Astrocyte (in vitro differentiated cells and primary cell): ENCODE measurements around the gene ACOT7. TPM values are rescaled to one million over a fixed set of nuclear protein-coding genes. Genes with fewer than 3 reads are reported as not detected.
A peak's percentile ranks its signal among the peaks of the same experiment; 100 is the strongest.
"Not testable (repeated sequence)": the region's sequence is repeated elsewhere in the genome, so short reads cannot be mapped to it uniquely, and the experiment has no call there.

Experiments
- DNase-seq: peaks from one replicate; pipeline ENCODE4 v3.0.0-alpha.2; 2010; ENCODE audit warnings: low read depth
- FAIRE-seq: peaks from 2 replicates; lab custom pipeline; 2011; peaks lifted over from hg19 to GRCh38; lab: Jason Lieb, UNC
- H2AFZ ChIP-seq: 2 replicates; pipeline ENCODE4 v1.6.0; 2012; ENCODE audit warnings: low read depth, low read length, inconsistent platforms
- H3K27ac ChIP-seq: 2 replicates; pipeline ENCODE4 v1.5.1; 2011; ENCODE audit warnings: low read depth, low read length, inconsistent platforms
- H3K27me3 ChIP-seq: 2 replicates; pipeline ENCODE4 v1.6.0; 2011; ENCODE audit warnings: low read length, inconsistent platforms; ENCODE audit not compliant: insufficient read depth
- H3K36me3 ChIP-seq: 2 replicates; pipeline ENCODE4 v1.5.1; 2011; ENCODE audit warnings: low read length, inconsistent platforms; ENCODE audit not compliant: insufficient read depth
- H3K4me1 ChIP-seq: 2 replicates; pipeline ENCODE4 v1.5.1; 2011; ENCODE audit warnings: low read length, inconsistent platforms; ENCODE audit not compliant: insufficient read depth
- H3K4me2 ChIP-seq: 2 replicates; pipeline ENCODE4 v1.6.0; 2012; ENCODE audit warnings: low read length, inconsistent platforms
- H3K4me3 ChIP-seq: 2 replicates; pipeline ENCODE4 v1.5.1; 2011; ENCODE audit warnings: low read depth, mild to moderate bottlenecking, low read length, inconsistent platforms; ENCODE audit not compliant: insufficient read depth
- H3K79me2 ChIP-seq: 2 replicates; pipeline ENCODE4 v1.6.0; 2012; ENCODE audit warnings: mild to moderate bottlenecking, low read length, inconsistent platforms; ENCODE audit not compliant: insufficient read depth
- H3K9ac ChIP-seq: 2 replicates; pipeline ENCODE4 v1.6.0; 2012; ENCODE audit warnings: mild to moderate bottlenecking, low read length, inconsistent platforms
- H3K9me3 ChIP-seq: 2 replicates; pipeline ENCODE4 v1.5.1; 2012; ENCODE audit warnings: low read depth, mild to moderate bottlenecking, low read length, inconsistent platforms; ENCODE audit not compliant: insufficient read depth
- H4K20me1 ChIP-seq: 2 replicates; pipeline ENCODE4 v1.6.0; 2012; ENCODE audit warnings: low read length, inconsistent platforms; ENCODE audit not compliant: insufficient read depth
- H3K27ac Mint-ChIP-seq: one replicate; pipeline ENCODE4 v1.8.0; 2021; ENCODE audit warnings: mild to moderate bottlenecking, mixed read lengths; ENCODE audit not compliant: unreplicated experiment
- H3K27me3 Mint-ChIP-seq: one replicate; pipeline ENCODE4 v1.8.0; 2021; ENCODE audit warnings: low read depth, mixed read lengths; ENCODE audit not compliant: unreplicated experiment
- H3K36me3 Mint-ChIP-seq: one replicate; pipeline ENCODE4 v1.8.0; 2021; ENCODE audit warnings: low read depth, mixed read lengths; ENCODE audit not compliant: unreplicated experiment
- H3K4me1 Mint-ChIP-seq: one replicate; pipeline ENCODE4 v1.8.0; 2021; ENCODE audit warnings: low read depth, mixed read lengths; ENCODE audit not compliant: unreplicated experiment
- H3K4me3 Mint-ChIP-seq: one replicate; pipeline ENCODE4 v1.8.0; 2021; ENCODE audit warnings: mild to moderate bottlenecking, moderate library complexity, mixed read lengths; ENCODE audit not compliant: unreplicated experiment
- H3K9me3 Mint-ChIP-seq: one replicate; pipeline ENCODE4 v1.8.0; 2021; ENCODE audit warnings: mild to moderate bottlenecking, mixed read lengths; ENCODE audit not compliant: unreplicated experiment
- EZH2 ChIP-seq: IDR thresholded peaks from 2 replicates; pipeline ENCODE4 v1.6.1; 2012; ENCODE audit warnings: mild to moderate bottlenecking, low read length, inconsistent platforms; ENCODE audit not compliant: insufficient read depth
- total RNA-seq: library from RNA; stranded (reverse); gene quantifications from 2 replicates; pipeline ENCODE4 v1.2.1, GENCODE V29; 2021
- TF ChIP-seq, protein P1 (sequence below): IDR thresholded peaks from 2 replicates; pipeline ENCODE4 v1.5.1; 2011; ENCODE audit warnings: low read depth, mild to moderate bottlenecking, inconsistent platforms, low read length, moderate library complexity; ENCODE audit not compliant: insufficient read depth

Gene ACOT7
- total RNA-seq, 1 donor from 2014 or later: 91.1 TPM

DNA sequence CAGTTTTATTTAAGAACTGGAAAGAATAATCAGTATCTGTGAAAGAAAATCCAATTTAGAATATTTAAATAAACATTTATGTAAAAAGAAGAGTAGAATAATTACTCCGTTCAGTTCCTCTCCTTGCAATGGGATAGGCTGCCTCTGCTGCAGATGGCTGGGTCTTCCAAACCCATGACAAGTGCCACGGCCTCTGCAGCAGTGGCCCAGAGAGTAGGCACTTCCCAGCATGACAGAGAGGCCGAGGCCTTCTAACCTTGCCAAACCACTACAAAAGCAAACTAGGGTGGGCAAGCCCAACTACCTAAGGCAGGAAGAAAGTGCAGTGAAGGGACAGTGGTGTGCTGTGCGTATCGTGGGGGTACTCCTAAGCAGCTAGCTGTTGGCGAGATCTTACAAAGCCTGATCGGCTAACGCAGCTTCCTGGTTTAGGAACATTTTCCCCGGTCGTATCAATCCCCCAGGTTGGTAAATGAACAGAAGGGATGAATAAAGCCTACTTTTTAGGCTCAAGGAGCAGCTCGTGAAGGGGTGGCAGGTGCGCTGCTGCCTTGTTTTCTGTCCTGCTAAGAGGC, 172.3 kb downstream of the ACOT7 start:
- Histone ChIP-seq H3K27me3 (no peaks in the 10 kb centered on the region), H3K36me3 (peaks cover 11% of the 10 kb centered on the region), H3K4me1 (peaks cover 4% of the 10 kb centered on the region), H3K4me3 (no peak overlapping the region), H2AFZ (no peak overlapping the region), H4K20me1 (peaks cover 24% of the 10 kb centered on the region), H3K4me2 (no peak overlapping the region), H3K79me2 (no peaks in the 10 kb centered on the region), H3K27ac (no peak overlapping the region), H3K9me3 (no peaks in the 10 kb centered on the region), H3K9ac (no peak overlapping the region)
- H3K4me1 Mint-ChIP-seq: peaks cover 9% of the 10 kb centered on the region
- peaks cover 19% of the 10 kb centered on the region for H3K36me3 Mint-ChIP-seq
- H3K9me3 Mint-ChIP-seq: no peaks in the 10 kb centered on the region
- TF ChIP-seq EZH2: no peak
- TF ChIP-seq, protein P1, sequence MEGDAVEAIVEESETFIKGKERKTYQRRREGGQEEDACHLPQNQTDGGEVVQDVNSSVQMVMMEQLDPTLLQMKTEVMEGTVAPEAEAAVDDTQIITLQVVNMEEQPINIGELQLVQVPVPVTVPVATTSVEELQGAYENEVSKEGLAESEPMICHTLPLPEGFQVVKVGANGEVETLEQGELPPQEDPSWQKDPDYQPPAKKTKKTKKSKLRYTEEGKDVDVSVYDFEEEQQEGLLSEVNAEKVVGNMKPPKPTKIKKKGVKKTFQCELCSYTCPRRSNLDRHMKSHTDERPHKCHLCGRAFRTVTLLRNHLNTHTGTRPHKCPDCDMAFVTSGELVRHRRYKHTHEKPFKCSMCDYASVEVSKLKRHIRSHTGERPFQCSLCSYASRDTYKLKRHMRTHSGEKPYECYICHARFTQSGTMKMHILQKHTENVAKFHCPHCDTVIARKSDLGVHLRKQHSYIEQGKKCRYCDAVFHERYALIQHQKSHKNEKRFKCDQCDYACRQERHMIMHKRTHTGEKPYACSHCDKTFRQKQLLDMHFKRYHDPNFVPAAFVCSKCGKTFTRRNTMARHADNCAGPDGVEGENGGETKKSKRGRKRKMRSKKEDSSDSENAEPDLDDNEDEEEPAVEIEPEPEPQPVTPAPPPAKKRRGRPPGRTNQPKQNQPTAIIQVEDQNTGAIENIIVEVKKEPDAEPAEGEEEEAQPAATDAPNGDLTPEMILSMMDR: no peak
- no peak for DNase-seq
- FAIRE-seq: no peak
- peaks cover 4% of the 10 kb centered on the region for H3K27me3 Mint-ChIP-seq
- H3K27ac Mint-ChIP-seq: no peak overlapping the region
- H3K4me3 Mint-ChIP-seq: no peak overlapping the region

DNA sequence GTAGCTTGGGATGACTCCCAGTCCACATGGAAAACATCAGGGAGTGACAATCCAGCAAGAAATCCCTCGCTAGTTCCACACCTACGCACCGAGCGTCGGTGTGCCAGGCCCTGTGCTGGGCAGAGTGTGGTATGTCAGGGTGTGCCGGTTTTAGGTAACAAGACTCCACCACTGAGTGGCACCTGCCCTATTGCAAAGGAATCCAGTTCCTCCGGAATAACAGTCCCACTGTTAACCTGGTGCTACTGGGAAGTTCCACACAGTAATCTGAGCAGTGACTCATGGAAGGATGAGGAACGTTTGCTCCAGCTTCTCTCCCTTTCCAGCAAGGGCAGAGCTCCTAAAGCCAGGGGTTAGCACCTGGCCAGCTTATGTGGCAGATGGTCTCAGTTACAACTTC, 173.3 kb downstream of the ACOT7 start:
- Mint-ChIP-seq H3K36me3 (peaks cover 22% of the 10 kb centered on the region), H3K27ac (peak overlapping the region; percentile 11), H3K27me3 (peaks cover 7% of the 10 kb centered on the region), H3K4me3 (no peak overlapping the region), H3K4me1 (peaks cover 9% of the 10 kb centered on the region), H3K9me3 (no peaks in the 10 kb centered on the region)
- H2AFZ ChIP-seq: no peak overlapping the region
- H3K4me2 ChIP-seq: no peak overlapping the region
- no peak for FAIRE-seq
- TF ChIP-seq, protein P1: no peak
- no peak for TF ChIP-seq EZH2
- H4K20me1 ChIP-seq: peaks cover 15% of the 10 kb centered on the region
- H3K9me3 ChIP-seq: no peaks in the 10 kb centered on the region
- no peak overlapping the region for H3K9ac ChIP-seq
- H3K36me3 ChIP-seq: peaks cover 11% of the 10 kb centered on the region
- no peaks in the 10 kb centered on the region for H3K27me3 ChIP-seq
- H3K4me1 ChIP-seq: peaks cover 4% of the 10 kb centered on the region
- no peak overlapping the region for H3K27ac ChIP-seq
- H3K79me2 ChIP-seq: no peaks in the 10 kb centered on the region
- DNase-seq: no peak
- no peak overlapping the region for H3K4me3 ChIP-seq

DNA sequence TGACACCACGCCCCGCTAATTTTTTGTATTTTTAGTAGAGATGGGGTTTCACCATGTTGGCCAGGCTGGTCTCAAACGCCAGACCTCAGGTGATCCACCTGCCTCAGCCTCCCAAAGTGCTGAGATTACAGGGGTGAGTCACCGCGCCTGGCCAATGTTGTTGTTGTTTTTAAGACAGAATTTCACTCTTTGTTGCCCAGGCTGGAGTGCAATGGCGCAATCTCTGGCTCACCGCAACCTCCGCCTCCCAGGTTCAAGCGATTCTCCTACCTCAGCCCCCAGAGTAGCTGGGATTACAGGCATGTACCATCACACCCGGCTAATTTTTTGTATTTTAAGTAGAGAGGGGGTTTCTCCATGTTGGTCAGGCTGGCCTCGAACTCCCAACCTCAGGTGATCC, 173.9 kb downstream of the ACOT7 start:
- not testable (repeated sequence) for H4K20me1 ChIP-seq, H3K27me3 Mint-ChIP-seq, DNase-seq, H3K4me3 ChIP-seq, H3K27ac ChIP-seq, H3K9ac ChIP-seq, H3K4me1 ChIP-seq, H3K4me2 ChIP-seq, H3K27ac Mint-ChIP-seq, H3K4me3 Mint-ChIP-seq, H3K9me3 ChIP-seq, H3K9me3 Mint-ChIP-seq, H3K4me1 Mint-ChIP-seq, H3K27me3 ChIP-seq, FAIRE-seq, H2AFZ ChIP-seq, H3K79me2 ChIP-seq
- peaks cover 11% of the 10 kb centered on the region for H3K36me3 ChIP-seq
- H3K36me3 Mint-ChIP-seq: peaks cover 20% of the 10 kb centered on the region
